Activated CD8-positive, alpha-beta memory T cell treated with anti-CD3 and anti-CD28 coated beads, Interleukin-2, amount 10 ng/mL, durations not matched to agents 7 days and 5 days (primary cell): ENCODE data around the gene WDR35. TPM values are rescaled to one million over a fixed set of nuclear protein-coding genes. Genes with fewer than 3 reads are reported as not detected.

Experiments used
- ATAC-seq: fragments of 150-1000 bp; cut with Tn5 transposase; one replicate; pipeline ENCODE4 v1.10.0; 2021; ENCODE audit warnings: moderate library complexity
- CTCF ChIA-PET: fragments of 350-600 bp; sonication (Branson Sonifier 250); formaldehyde crosslinking; loops from one replicate; lab custom pipeline; 2021; ENCODE audit warnings: antibody characterized with exemption; lab: Charles Lee
- DNase-seq: peaks from one replicate; pipeline ENCODE4 v3.0.0-alpha.2; 2020
- H3K27ac Mint-ChIP-seq: one replicate; pipeline ENCODE4 v1.8.0; 2021; ENCODE audit warnings: mild to moderate bottlenecking, mixed read lengths
- H3K27me3 Mint-ChIP-seq: one replicate; pipeline ENCODE4 v1.8.0; 2021; ENCODE audit warnings: mixed read lengths
- H3K36me3 Mint-ChIP-seq: one replicate; pipeline ENCODE4 v1.8.0; 2021; ENCODE audit warnings: mild to moderate bottlenecking, mixed read lengths
- H3K4me1 Mint-ChIP-seq: one replicate; pipeline ENCODE4 v1.8.0; 2021; ENCODE audit warnings: mixed read lengths
- H3K4me3 Mint-ChIP-seq: one replicate; pipeline ENCODE4 v1.8.0; 2021; ENCODE audit warnings: mild to moderate bottlenecking, moderate library complexity, mixed read lengths
- H3K9me3 Mint-ChIP-seq: one replicate; pipeline ENCODE4 v1.8.0; 2022; ENCODE audit warnings: low read depth, mixed read lengths
- total RNA-seq, 2 experiments: library from RNA; stranded (reverse); gene quantifications; one replicate each; pipeline ENCODE4 v1.2.3, GENCODE V29; 2021

Gene WDR35
- total RNA-seq, 2 experiments from 2014 or later: 4.2 to 4.5 TPM

GRCh38 chr2:20019747-20020146 lies 29.8 kb upstream of the WDR35 start:
- Mint-ChIP-seq H3K4me3 (no peak overlapping the region), H3K27me3 (peaks cover 8% of the 10 kb centered on the region), H3K9me3 (peaks cover 10% of the 10 kb centered on the region), H3K27ac (no peak overlapping the region), H3K36me3 (peaks cover 16% of the 10 kb centered on the region), H3K4me1 (no peaks in the 10 kb centered on the region)
- CTCF ChIA-PET: no interaction called here
- DNase-seq (no peak), ATAC-seq (no peak)

GRCh38 chr2:20018601-20019152 lies 28.8 kb upstream of the WDR35 start:
- peaks cover 13% of the 10 kb centered on the region for H3K36me3 Mint-ChIP-seq
- H3K9me3 Mint-ChIP-seq: peaks cover 10% of the 10 kb centered on the region
- CTCF ChIA-PET: no interaction called here
- H3K4me1 Mint-ChIP-seq: no peaks in the 10 kb centered on the region
- DNase-seq: no peak
- H3K27me3 Mint-ChIP-seq: peaks cover 16% of the 10 kb centered on the region
- no peak overlapping the region for H3K27ac Mint-ChIP-seq
- no peak for ATAC-seq
- H3K4me3 Mint-ChIP-seq: no peak overlapping the region

GRCh38 chr2:20016346-20016745 lies 26.4 kb upstream of the WDR35 start:
- peaks cover 8% of the 10 kb centered on the region for H3K4me1 Mint-ChIP-seq
- H3K9me3 Mint-ChIP-seq: no peaks in the 10 kb centered on the region
- peaks cover 4% of the 10 kb centered on the region for H3K36me3 Mint-ChIP-seq
- no peak overlapping the region for H3K4me3 Mint-ChIP-seq
- H3K27ac Mint-ChIP-seq: no peak overlapping the region
- no peak for DNase-seq
- CTCF ChIA-PET: interaction anchor here (0.8 to 2.2 kb wide), 22 partner anchors 7 to 805 kb away, joined by 3 to 18 read pairs (median 4); partner anchors contain the start of genes LAPTM4A, SDC1 and WDR35
- ATAC-seq: no peak
- H3K27me3 Mint-ChIP-seq: peaks cover 33% of the 10 kb centered on the region

GRCh38 chr2:20015482-20016083 lies 25.7 kb upstream of the WDR35 start:
- no peak for ATAC-seq
- no peak for DNase-seq
- H3K4me3 Mint-ChIP-seq: no peak overlapping the region
- CTCF ChIA-PET: interaction anchor here (0.6 to 2.2 kb wide), 37 partner anchors 8 to 806 kb away, joined by 3 to 18 read pairs (median 4); partner anchors contain the start of genes LAPTM4A, SDC1 and WDR35
- H3K36me3 Mint-ChIP-seq: peaks cover 2% of the 10 kb centered on the region
- no peak overlapping the region for H3K27ac Mint-ChIP-seq
- peaks cover 8% of the 10 kb centered on the region for H3K4me1 Mint-ChIP-seq
- H3K27me3 Mint-ChIP-seq: peaks cover 40% of the 10 kb centered on the region
- H3K9me3 Mint-ChIP-seq: no peaks in the 10 kb centered on the region

GRCh38 chr2:20013126-20013849 lies 23.4 kb upstream of the WDR35 start:
- DNase-seq: no peak
- Mint-ChIP-seq H3K4me3 (peak overlapping the region; percentile 27), H3K36me3 (no peaks in the 10 kb centered on the region), H3K27me3 (peaks cover 56% of the 10 kb centered on the region), H3K4me1 (peaks cover 8% of the 10 kb centered on the region), H3K27ac (no peak overlapping the region), H3K9me3 (no peaks in the 10 kb centered on the region)
- CTCF ChIA-PET: interaction anchor here (1.2 to 1.5 kb wide), 2 partner anchors 10 to 22 kb away, joined by 3 to 4 read pairs; no protein-coding TSS in a partner anchor
- ATAC-seq: no peak

- Mint-ChIP-seq H3K27ac (no peak within 1 kb of the TSS), H3K9me3 (no peaks in the 10 kb centered on the region), H3K4me1 (peaks cover 8% of the 10 kb centered on the region), H3K27me3 (peaks cover 62% of the 10 kb centered on the region), H3K36me3 (no peaks in the 10 kb centered on the region), H3K4me3 (peak within 1 kb of the TSS; percentile 27)
- peak; percentile 65 for ATAC-seq
- DNase-seq: no peak
- CTCF ChIA-PET: interaction anchor here (1.2 to 1.7 kb wide), 3 partner anchors 11 to 13 kb away, joined by 3 to 6 read pairs (median 4); no protein-coding TSS in a partner anchor
Measured at GRCh38 chr2:20012282-20013125, 22.6 kb upstream of the WDR35 start, which contains the start of gene MATN3. Gene MATN3, minus strand, starts transcription at chr2:20012668. Its CDS starts 37 bp downstream, at chr2:20012631.

GRCh38 chr2:20012032-20012281 lies 22.1 kb upstream of the WDR35 start:
- peaks cover 8% of the 10 kb centered on the region for H3K4me1 Mint-ChIP-seq
- H3K9me3 Mint-ChIP-seq: no peaks in the 10 kb centered on the region
- H3K36me3 Mint-ChIP-seq: no peaks in the 10 kb centered on the region
- CTCF ChIA-PET: interaction anchor here (1.1 to 1.7 kb wide), 3 partner anchors 11 to 56 kb away, joined by 4 to 6 read pairs (median 6); no protein-coding TSS in a partner anchor
- peaks cover 62% of the 10 kb centered on the region for H3K27me3 Mint-ChIP-seq
- ATAC-seq (no peak), DNase-seq (no peak)
- peak overlapping the region; percentile 21 for H3K4me3 Mint-ChIP-seq
- H3K27ac Mint-ChIP-seq: no peak overlapping the region

GRCh38 chr2:20011276-20012031 lies 21.5 kb upstream of the WDR35 start:
- DNase-seq (no peak), ATAC-seq (no peak)

GRCh38 chr2:20008703-20009102 lies 18.8 kb upstream of the WDR35 start:
- DNase-seq (no peak), ATAC-seq (no peak)
- peaks cover 8% of the 10 kb centered on the region for H3K4me1 Mint-ChIP-seq
- CTCF ChIA-PET: no interaction called here
- no peak overlapping the region for H3K4me3 Mint-ChIP-seq
- H3K36me3 Mint-ChIP-seq: no peaks in the 10 kb centered on the region
- no peak overlapping the region for H3K27ac Mint-ChIP-seq
- H3K9me3 Mint-ChIP-seq: no peaks in the 10 kb centered on the region
- peaks cover 50% of the 10 kb centered on the region for H3K27me3 Mint-ChIP-seq

More at GRCh38 chr2:20011276-20012031, 21.5 kb upstream of the WDR35 start:
- CTCF ChIA-PET: interaction anchor here (1.1 to 1.7 kb wide), 3 partner anchors 12 to 56 kb away, joined by 4 to 6 read pairs (median 6); no protein-coding TSS in a partner anchor
- H3K4me1 Mint-ChIP-seq: peaks cover 8% of the 10 kb centered on the region
- H3K27me3 Mint-ChIP-seq: peaks cover 63% of the 10 kb centered on the region
- no peaks in the 10 kb centered on the region for H3K36me3 Mint-ChIP-seq
- H3K9me3 Mint-ChIP-seq: no peaks in the 10 kb centered on the region
- no peak overlapping the region for H3K27ac Mint-ChIP-seq
- H3K4me3 Mint-ChIP-seq: peak overlapping the region; percentile 21

- Mint-ChIP-seq H3K27me3 (peaks cover 40% of the 10 kb centered on the region), H3K27ac (no peak overlapping the region), H3K4me1 (no peaks in the 10 kb centered on the region), H3K36me3 (no peaks in the 10 kb centered on the region), H3K9me3 (no peaks in the 10 kb centered on the region), H3K4me3 (no peak overlapping the region)
- ATAC-seq (no peak), DNase-seq (no peak)
- CTCF ChIA-PET: no interaction called here
Measured at GRCh38 chr2:20005891-20006470, 16.1 kb upstream of the WDR35 start.

GRCh38 chr2:20005067-20005627 lies 15.2 kb upstream of the WDR35 start:
- no peaks in the 10 kb centered on the region for H3K9me3 Mint-ChIP-seq
- DNase-seq (no peak), ATAC-seq (no peak)
- H3K36me3 Mint-ChIP-seq: no peaks in the 10 kb centered on the region
- H3K4me3 Mint-ChIP-seq: no peak overlapping the region
- no peaks in the 10 kb centered on the region for H3K4me1 Mint-ChIP-seq
- H3K27me3 Mint-ChIP-seq: peaks cover 38% of the 10 kb centered on the region
- CTCF ChIA-PET: no interaction called here
- H3K27ac Mint-ChIP-seq: no peak overlapping the region

GRCh38 chr2:20001361-20001863 lies 11.5 kb upstream of the WDR35 start:
- no peak for ATAC-seq
- Mint-ChIP-seq H3K9me3 (no peaks in the 10 kb centered on the region), H3K27me3 (peaks cover 32% of the 10 kb centered on the region), H3K36me3 (no peaks in the 10 kb centered on the region), H3K4me3 (no peak overlapping the region), H3K4me1 (no peaks in the 10 kb centered on the region), H3K27ac (no peak overlapping the region)
- DNase-seq: no peak
- CTCF ChIA-PET: interaction anchor here (0.7 to 1.2 kb wide), 2 partner anchors 14 to 35 kb away, joined by 3 read pairs; no protein-coding TSS in a partner anchor
